Suppressor macrophage (primary cell): Measurements from ENCODE around the gene RNF34.
A peak's percentile ranks its signal among the peaks of the same experiment; 100 is the strongest.
"Not testable (repeated sequence)": the region's sequence is repeated elsewhere in the genome, so short reads cannot be mapped to it uniquely, and the experiment has no call there.

Source experiments
- DNase-seq, 4 experiments: peaks; one replicate each; pipeline ENCODE4 v3.0.0-alpha.2; 2020 to 2022
- total RNA-seq, 17 experiments: gene quantifications; one replicate each; lab custom pipeline; 2026; ENCODE audit warnings: mixed read lengths in 6 of 17, inconsistent platforms in 3 of 17; lab: John Stamatoyannopoulos, UW

RNF34 gene
- 7.6 to 40.4 (median 30.0) reads per million in 17 experiments for total RNA-seq

- peak; percentile 99 to 100 (median 99) for DNase-seq
Observed at GRCh38 chr12:121399391-121400331, at the start of gene RNF34. Gene RNF34 (plus strand): TSS chr12:121400118. CDS start chr12:121400213, 95 bp downstream.

GRCh38 chr12:121351820-121352681, 47.9 kb upstream of the RNF34 start, which contains the start of gene ANAPC5:
Gene ANAPC5 (minus strand): TSS chr12:121352411. CDS start chr12:121352340, 71 bp downstream.
- peak; percentile 96 to 99 (median 98) for DNase-seq

- DNase-seq: no peak
Observed at GRCh38 chr12:121352682-121353018, 47.3 kb upstream of the RNF34 start.

- DNase-seq: no peak
Observed at GRCh38 chr12:121355818-121356217, 44.1 kb upstream of the RNF34 start.

GRCh38 chr12:121356657-121357056, 43.3 kb upstream of the RNF34 start:
- no peak for DNase-seq

GRCh38 chr12:121357331-121357730, 42.6 kb upstream of the RNF34 start:
- no peak for DNase-seq

GRCh38 chr12:121358073-121358472, 41.8 kb upstream of the RNF34 start:
- no peak for DNase-seq

- DNase-seq: peak; percentile 19 to 51 (median 39)
Observed at GRCh38 chr12:121364683-121365121, 35.2 kb upstream of the RNF34 start.

- no peak for DNase-seq
Observed at GRCh38 chr12:121365416-121366062, 34.4 kb upstream of the RNF34 start.

GRCh38 chr12:121366063-121366459, 33.9 kb upstream of the RNF34 start:
- no peak for DNase-seq

- DNase-seq: no peak
Observed at GRCh38 chr12:121371404-121371803, 28.5 kb upstream of the RNF34 start.

- no peak for DNase-seq
Observed at GRCh38 chr12:121373755-121374154, 26.2 kb upstream of the RNF34 start.

- DNase-seq: not testable (repeated sequence)
Observed at GRCh38 chr12:121374336-121374735, 25.6 kb upstream of the RNF34 start.

- DNase-seq: not testable (repeated sequence)
Observed at GRCh38 chr12:121374945-121375584, 24.9 kb upstream of the RNF34 start.

- DNase-seq: no peak
Observed at GRCh38 chr12:121376754-121377697, 22.9 kb upstream of the RNF34 start.

- DNase-seq: no peak
Observed at GRCh38 chr12:121378736-121379135, 21.2 kb upstream of the RNF34 start.

GRCh38 chr12:121379945-121380344, 20.0 kb upstream of the RNF34 start:
- DNase-seq: no peak

- no peak for DNase-seq
Observed at GRCh38 chr12:121383601-121384021, 16.3 kb upstream of the RNF34 start.

GRCh38 chr12:121384891-121385290, 15.0 kb upstream of the RNF34 start:
- DNase-seq: not testable (repeated sequence)

- peak; percentile 28 to 65 (median 62) for DNase-seq
Observed at GRCh38 chr12:121388421-121388981, 11.4 kb upstream of the RNF34 start.
